Activated CD8-positive, alpha-beta memory T cell treated with anti-CD3 and anti-CD28 coated beads, Interleukin-2, amount 10 ng/mL, durations not matched to agents 7 days and 5 days (primary cell): ENCODE measurements around the gene SNTG2. TPM values are rescaled to one million over a fixed set of nuclear protein-coding genes. Genes with fewer than 3 reads are reported as not detected.
A peak's percentile ranks its signal among the peaks of the same experiment; 100 is the strongest.
"Not testable (repeated sequence)": the region's sequence is repeated elsewhere in the genome, so short reads cannot be mapped to it uniquely, and the experiment has no call there.

Experiments used
- ATAC-seq: fragments of 150-1000 bp; cut with Tn5 transposase; one replicate; pipeline ENCODE4 v1.10.0; 2021; ENCODE audit warnings: moderate library complexity
- CTCF ChIA-PET: fragments of 350-600 bp; sonication (Branson Sonifier 250); formaldehyde crosslinking; loops from one replicate; lab custom pipeline; 2021; ENCODE audit warnings: antibody characterized with exemption; lab: Charles Lee
- DNase-seq: peaks from one replicate; pipeline ENCODE4 v3.0.0-alpha.2; 2020
- H3K27ac Mint-ChIP-seq: one replicate; pipeline ENCODE4 v1.8.0; 2021; ENCODE audit warnings: mild to moderate bottlenecking, mixed read lengths
- H3K27me3 Mint-ChIP-seq: one replicate; pipeline ENCODE4 v1.8.0; 2021; ENCODE audit warnings: mixed read lengths
- H3K36me3 Mint-ChIP-seq: one replicate; pipeline ENCODE4 v1.8.0; 2021; ENCODE audit warnings: mild to moderate bottlenecking, mixed read lengths
- H3K4me1 Mint-ChIP-seq: one replicate; pipeline ENCODE4 v1.8.0; 2021; ENCODE audit warnings: mixed read lengths
- H3K4me3 Mint-ChIP-seq: one replicate; pipeline ENCODE4 v1.8.0; 2021; ENCODE audit warnings: mild to moderate bottlenecking, moderate library complexity, mixed read lengths
- H3K9me3 Mint-ChIP-seq: one replicate; pipeline ENCODE4 v1.8.0; 2022; ENCODE audit warnings: low read depth, mixed read lengths
- total RNA-seq, 2 experiments: library from RNA; stranded (reverse); gene quantifications; one replicate each; pipeline ENCODE4 v1.2.3, GENCODE V29; 2021

SNTG2 gene
- total RNA-seq = 1 to 10 TPM in 1 of 2 experiments, under 1 TPM in 1; 0.37 to 1.6 TPM

DNA sequence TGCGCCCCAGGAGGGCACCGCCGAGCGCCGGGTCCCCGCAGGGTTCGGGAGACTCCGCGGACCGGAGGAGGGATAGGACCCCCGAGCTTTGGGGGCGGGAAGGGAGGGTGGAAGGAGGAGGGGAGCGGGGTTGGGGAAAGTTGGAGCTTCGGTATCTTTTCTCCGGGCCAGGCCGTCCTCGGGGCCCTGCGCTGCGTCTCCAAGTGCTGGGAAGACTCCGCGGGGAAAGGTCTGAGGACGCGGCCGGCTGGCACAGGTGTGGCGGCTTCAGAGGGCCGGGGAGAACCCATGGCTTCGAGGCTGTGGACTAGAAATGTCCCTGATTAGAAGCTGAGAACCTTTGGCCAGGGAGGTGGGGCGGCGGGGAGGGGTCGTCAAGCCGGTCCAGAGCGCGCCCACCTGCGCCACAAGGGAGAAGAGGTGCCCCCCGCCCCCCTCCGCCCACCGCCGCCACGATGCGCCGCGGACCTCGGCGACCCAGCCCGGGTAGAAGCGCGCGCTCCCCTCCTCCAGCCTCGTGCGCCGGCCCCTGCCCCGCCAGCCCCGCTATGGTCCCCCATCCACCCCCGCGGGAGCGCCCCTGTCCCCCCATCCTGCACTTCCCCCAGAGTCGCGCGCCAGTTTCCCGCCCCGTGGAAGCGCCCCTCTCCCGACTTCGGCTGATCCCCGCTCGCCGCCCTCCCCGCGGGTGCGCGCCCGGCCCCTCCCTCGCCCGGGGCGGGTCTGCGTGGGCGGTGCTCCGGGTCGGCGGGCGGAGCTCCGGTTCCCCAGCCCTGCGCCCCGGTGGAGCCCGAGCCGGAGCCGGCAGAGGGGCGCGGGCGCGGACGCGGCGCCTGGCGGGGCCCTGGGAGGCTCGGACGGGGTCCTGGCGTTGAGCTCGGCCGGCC lies at the start of gene SNTG2:
SNTG2 (plus strand) TSS at position 770 of the 887 bp plus-strand sequence. CDS start 148 bp downstream, outside the sequence.
- H3K9me3 Mint-ChIP-seq = no peaks in the 10 kb centered on the region
- peaks cover 45% of the 10 kb centered on the region for H3K27me3 Mint-ChIP-seq
- DNase-seq = peak; percentile 61
- H3K4me3 Mint-ChIP-seq = peak within 1 kb of the TSS; percentile 64
- no peak within 1 kb of the TSS for H3K27ac Mint-ChIP-seq
- CTCF ChIA-PET = interaction anchor here (1.1 to 1.4 kb wide), 2 partner anchors 24 to 190 kb away, joined by 4 to 5 read pairs; no protein-coding TSS in a partner anchor
- H3K36me3 Mint-ChIP-seq = no peaks in the 10 kb centered on the region
- peaks cover 19% of the 10 kb centered on the region for H3K4me1 Mint-ChIP-seq
- peak; percentile 95 for ATAC-seq

DNA sequence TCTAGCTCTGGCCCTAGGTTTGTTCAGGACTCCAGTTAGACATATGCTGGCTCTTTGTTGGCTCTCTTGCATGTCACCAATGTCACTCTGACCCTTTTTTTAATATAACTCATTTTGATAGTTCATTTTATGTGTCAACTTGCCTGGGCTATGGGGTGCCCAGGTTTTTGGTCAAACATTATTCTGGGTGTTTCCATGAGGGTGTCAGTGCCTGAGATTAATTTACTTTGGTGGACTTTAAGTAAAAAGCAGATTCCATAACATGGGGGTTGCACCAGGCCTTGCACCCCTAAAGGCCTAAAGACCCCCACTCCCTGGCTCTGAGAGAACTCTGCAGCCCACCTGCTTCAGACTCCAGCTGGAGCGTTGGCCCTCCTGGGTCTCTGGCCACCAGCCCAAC lies 48.1 kb upstream of the SNTG2 start:
- CTCF ChIA-PET = no interaction called here
- no peaks in the 10 kb centered on the region for H3K9me3 Mint-ChIP-seq
- no peaks in the 10 kb centered on the region for H3K36me3 Mint-ChIP-seq
- ATAC-seq (no peak), DNase-seq (peak; percentile 30)
- H3K4me3 Mint-ChIP-seq = no peak overlapping the region
- no peaks in the 10 kb centered on the region for H3K4me1 Mint-ChIP-seq
- no peaks in the 10 kb centered on the region for H3K27me3 Mint-ChIP-seq
- H3K27ac Mint-ChIP-seq = no peak overlapping the region

DNA sequence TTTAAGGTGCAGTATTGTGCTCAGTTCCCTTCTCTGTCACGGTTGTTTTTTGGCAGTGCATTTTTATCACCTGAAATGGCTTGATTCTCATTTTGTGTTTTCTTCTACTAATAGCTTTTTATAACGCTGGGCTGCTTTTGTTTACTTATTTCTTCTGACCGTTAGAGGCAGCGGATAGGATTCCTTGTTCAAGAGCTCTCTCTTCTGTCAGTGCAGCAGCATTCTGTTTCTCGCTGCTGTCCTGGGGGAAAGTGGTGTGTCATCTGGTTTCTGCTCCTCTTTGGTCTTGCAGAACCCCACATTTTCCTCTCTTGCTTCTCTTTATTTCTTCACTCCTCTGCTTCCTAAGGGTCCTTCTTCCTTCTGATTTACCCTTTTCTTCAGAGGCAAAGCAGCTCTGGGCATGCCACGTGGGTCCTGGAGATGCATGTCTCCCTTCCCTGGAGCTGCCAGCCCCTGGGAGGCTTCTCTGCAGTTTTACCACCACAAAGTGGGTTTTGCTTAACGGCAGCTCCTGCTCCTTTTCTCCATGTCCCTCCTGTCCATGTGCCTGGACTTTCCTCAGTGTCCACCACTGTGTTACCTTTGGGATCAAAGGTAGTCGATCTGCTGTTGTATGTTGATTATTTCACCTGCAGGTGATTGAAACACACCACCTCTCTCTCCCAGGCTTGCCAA lies 47.3 kb upstream of the SNTG2 start:
- H3K27me3 Mint-ChIP-seq = no peaks in the 10 kb centered on the region
- CTCF ChIA-PET = no interaction called here
- H3K4me1 Mint-ChIP-seq = no peaks in the 10 kb centered on the region

DNA sequence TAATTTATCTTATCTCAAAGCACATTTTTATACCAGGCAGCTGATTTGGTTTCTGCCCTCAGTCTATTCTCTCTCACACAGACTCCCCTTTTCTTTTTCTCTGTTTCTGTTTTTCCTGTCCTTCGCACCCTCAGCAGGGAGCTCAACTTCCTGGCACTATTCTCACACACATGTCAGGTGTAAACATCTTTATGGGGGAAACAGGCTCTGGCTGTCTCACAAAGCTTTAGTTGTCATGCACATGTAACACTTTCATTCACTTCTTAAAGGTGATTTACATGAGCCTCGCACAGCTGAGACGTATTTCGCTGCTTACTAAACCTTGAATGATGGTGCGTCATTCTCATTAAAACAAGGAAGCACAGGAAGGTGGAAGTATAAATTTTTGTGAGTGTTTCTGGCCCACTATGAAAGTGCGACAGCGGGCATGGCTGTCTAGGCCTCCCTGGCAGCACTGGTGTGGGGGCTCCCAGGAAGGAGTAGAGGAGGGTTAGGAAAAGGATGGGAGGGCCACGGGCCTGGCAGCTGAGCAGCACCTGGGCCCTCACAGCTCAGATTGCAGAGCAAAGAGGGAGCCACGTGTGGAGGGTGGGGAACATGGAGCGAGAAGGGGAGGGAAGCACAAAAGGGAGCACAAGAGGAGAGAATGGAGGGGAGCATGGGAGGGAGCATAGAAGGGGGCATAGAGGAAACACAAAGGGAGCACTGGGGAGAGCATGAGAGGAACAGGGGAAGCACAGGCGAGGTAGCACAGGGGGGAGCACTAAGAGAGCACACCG lies 46.2 kb upstream of the SNTG2 start:
- H3K4me1 Mint-ChIP-seq = peaks cover 5% of the 10 kb centered on the region
- ATAC-seq (no peak), DNase-seq (peak; percentile 22)
- no peak overlapping the region for H3K4me3 Mint-ChIP-seq
- H3K36me3 Mint-ChIP-seq = no peaks in the 10 kb centered on the region
- no peak overlapping the region for H3K27ac Mint-ChIP-seq
- H3K27me3 Mint-ChIP-seq = no peaks in the 10 kb centered on the region
- peaks cover 4% of the 10 kb centered on the region for H3K9me3 Mint-ChIP-seq
- CTCF ChIA-PET = no interaction called here

More for the DNA sequence above, 47.3 kb upstream of the SNTG2 start:
- Mint-ChIP-seq H3K36me3 (no peaks in the 10 kb centered on the region), H3K27ac (no peak overlapping the region), H3K9me3 (no peaks in the 10 kb centered on the region), H3K4me3 (no peak overlapping the region)
- ATAC-seq (no peak), DNase-seq (peak; percentile 22)

DNA sequence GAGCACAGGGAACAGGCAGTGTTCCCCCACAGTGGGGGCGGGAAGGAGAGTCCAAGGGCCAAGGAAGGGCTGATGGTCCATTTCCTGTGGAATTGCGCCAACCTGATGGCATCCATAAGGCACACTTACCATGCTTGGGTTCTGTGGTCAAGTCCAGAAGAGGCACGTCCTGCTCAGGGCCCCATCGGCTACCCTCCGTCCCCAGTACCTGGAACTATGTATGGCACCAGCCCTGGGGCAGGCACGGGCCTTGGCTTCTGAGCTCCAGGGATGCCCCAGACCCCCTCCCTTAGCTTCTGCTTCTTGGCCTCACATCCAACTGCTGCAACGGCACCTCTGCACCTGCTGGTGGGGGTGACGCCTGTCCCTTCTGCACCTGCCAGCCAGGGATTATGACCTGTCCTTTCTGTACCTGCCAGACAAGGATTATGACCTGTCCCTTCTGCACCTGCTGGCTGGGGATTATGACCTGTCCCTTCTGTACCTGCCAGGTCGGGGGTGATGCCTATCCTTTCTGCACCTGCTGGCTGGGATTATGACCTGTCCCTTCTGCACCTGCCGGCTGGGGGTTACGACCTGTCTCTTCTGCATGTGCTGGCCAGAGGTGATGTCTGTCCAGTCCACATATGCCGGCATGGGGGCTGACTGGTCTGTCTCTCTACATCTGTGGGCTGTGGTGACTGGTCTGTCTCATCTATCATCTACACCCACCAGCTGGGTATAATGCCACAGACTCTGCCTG lies 45.4 kb upstream of the SNTG2 start:
- Mint-ChIP-seq H3K4me1 (peaks cover 6% of the 10 kb centered on the region), H3K9me3 (peaks cover 6% of the 10 kb centered on the region), H3K4me3 (no peak overlapping the region), H3K36me3 (no peaks in the 10 kb centered on the region), H3K27me3 (no peaks in the 10 kb centered on the region), H3K27ac (no peak overlapping the region)
- no peak for ATAC-seq
- DNase-seq = peak; percentile 22
- CTCF ChIA-PET = no interaction called here

DNA sequence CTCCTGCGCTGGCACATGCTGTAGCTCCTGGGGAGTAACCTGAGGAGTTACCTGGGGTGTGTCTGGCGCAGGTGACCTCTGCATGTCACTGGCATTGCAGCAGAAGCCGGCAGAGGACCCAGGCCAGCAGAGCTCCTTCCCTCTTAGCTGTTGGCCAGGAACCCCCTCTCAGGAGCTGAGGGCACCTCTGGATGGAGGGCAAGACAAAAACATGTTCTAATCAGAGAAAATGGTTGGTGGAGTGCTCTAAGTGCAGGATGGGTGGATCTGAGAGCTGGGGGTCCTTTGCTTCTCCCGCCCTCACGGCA lies 44.9 kb upstream of the SNTG2 start:
- no peaks in the 10 kb centered on the region for H3K27me3 Mint-ChIP-seq
- H3K4me1 Mint-ChIP-seq = peaks cover 7% of the 10 kb centered on the region
- H3K9me3 Mint-ChIP-seq = peaks cover 11% of the 10 kb centered on the region
- no peaks in the 10 kb centered on the region for H3K36me3 Mint-ChIP-seq
- DNase-seq (no peak), ATAC-seq (no peak)
- H3K4me3 Mint-ChIP-seq = no peak overlapping the region
- CTCF ChIA-PET = no interaction called here
- H3K27ac Mint-ChIP-seq = no peak overlapping the region

DNA sequence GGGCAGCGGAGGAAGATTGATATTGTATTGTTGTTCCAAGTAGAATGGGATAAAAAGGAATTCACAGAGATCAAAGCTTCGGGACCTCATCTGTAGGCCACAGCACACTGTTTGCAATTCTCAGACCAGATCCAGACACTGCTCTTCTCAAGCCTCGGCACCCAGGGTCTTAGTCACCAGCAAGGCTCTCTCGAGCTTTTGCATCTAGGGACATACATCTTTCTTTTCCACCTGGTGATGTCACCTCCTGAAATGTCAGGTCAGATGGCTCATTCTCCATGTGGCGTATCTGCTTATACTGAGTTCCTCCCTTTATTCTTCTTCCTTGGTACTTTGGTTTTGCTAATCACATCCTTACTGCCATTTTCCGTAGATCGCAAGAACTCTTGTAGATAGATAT lies 42.9 kb upstream of the SNTG2 start:
- CTCF ChIA-PET = no interaction called here
- Mint-ChIP-seq H3K4me1 (peaks cover 7% of the 10 kb centered on the region), H3K27ac (no peak overlapping the region), H3K36me3 (no peaks in the 10 kb centered on the region), H3K4me3 (no peak overlapping the region), H3K27me3 (no peaks in the 10 kb centered on the region), H3K9me3 (peaks cover 11% of the 10 kb centered on the region)
- ATAC-seq = no peak
- DNase-seq = no peak

DNA sequence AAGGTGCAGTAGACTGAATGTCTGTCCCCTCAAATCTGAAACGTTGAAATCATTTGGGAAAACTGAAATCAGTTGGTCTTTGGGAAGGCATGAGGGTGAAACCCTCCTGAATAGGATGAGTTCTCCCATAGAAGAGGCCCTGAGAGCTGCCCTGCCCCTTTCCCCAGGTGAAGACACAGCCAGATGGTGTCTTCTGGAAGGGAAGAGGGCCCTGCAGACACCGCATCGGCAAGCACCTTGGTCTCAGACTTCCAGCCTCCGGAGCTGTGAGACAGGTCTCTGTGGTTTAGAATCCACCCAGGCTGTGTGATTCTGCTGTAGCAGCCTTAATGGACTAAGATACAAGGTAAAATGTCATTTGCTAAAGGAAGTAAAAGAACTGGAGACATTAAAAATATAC lies 42.1 kb upstream of the SNTG2 start:
- DNase-seq (peak; percentile 9), ATAC-seq (no peak)
- peaks cover 7% of the 10 kb centered on the region for H3K4me1 Mint-ChIP-seq
- CTCF ChIA-PET = no interaction called here
- no peak overlapping the region for H3K4me3 Mint-ChIP-seq
- no peak overlapping the region for H3K27ac Mint-ChIP-seq
- peaks cover 11% of the 10 kb centered on the region for H3K9me3 Mint-ChIP-seq
- H3K36me3 Mint-ChIP-seq = no peaks in the 10 kb centered on the region
- H3K27me3 Mint-ChIP-seq = no peaks in the 10 kb centered on the region

DNA sequence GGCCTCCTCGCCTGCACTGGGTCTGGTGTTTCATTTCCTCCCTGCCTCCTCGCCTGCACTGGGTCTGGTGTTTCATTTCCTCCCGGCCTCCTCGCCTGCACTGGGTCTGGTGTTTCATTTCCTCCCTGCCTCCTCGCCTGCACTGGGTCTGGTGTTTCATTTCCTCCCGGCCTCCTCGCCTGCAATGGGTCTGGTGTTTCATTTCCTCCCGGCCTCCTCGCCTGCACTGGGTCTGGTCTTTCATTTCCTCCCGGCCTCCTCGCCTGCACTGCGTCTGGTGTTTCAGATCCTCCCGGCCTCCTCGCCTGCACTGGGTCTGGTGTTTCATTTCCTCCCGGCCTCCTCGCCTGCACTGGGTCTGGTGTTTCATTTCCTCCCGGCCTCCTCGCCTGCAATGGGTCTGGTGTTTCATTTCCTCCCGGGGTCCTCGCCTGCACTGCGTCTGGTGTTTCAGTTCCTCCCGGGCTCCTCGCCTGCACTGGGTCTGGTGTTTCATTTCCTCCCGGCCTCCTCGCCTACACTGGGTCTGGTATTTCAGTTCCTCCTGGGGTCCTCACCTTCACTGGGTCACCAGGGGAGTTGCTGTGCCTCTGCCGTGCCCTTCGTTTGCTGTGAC lies 40.8 kb upstream of the SNTG2 start:
- DNase-seq, H3K27me3 Mint-ChIP-seq, H3K4me3 Mint-ChIP-seq, H3K4me1 Mint-ChIP-seq, CTCF ChIA-PET, H3K36me3 Mint-ChIP-seq, ATAC-seq: not testable (repeated sequence)
- Mint-ChIP-seq H3K9me3 (peaks cover 11% of the 10 kb centered on the region), H3K27ac (peak overlapping the region; percentile 61)

DNA sequence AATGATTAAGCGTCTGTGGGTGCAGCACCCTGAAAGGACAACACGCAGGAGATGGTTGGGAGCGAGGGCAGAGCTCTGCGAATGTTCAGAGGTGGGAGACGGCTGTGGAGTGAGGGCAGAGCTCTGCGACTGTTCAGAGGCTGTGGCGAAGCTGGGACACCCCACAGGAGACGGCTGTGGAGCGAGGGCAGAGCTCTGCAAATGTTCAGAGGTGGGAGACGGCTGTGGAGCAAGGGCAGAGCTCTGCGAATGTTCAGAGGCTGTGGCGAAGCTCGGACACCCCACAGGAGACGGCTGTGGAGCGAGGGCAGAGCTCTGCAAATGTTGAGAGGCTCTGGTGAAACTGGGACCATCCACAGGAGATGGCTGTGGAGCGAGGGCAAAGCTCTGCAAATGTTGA lies 40.0 kb upstream of the SNTG2 start:
- no peak for ATAC-seq
- CTCF ChIA-PET = no interaction called here
- Mint-ChIP-seq H3K4me1 (peaks cover 7% of the 10 kb centered on the region), H3K4me3 (no peak overlapping the region), H3K9me3 (peaks cover 11% of the 10 kb centered on the region), H3K36me3 (no peaks in the 10 kb centered on the region), H3K27ac (no peak overlapping the region), H3K27me3 (no peaks in the 10 kb centered on the region)
- no peak for DNase-seq

DNA sequence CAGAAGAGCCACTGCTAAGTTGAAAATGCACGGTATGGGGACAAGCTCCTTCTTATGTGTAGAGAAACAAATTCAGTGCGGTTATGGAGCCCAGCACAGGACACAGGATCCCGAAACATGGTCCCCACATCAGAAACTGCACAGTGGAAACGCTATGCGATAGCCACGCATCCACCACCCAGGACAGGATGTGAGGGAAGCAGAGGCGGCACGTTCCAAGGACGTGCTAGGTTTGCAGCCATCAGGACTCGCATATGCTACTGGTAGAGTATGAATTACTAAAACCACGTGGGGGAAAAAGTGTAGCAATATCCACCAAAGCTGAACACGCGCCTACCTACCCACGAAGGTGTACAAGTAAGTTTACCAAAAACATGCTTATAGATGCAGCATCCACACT lies 34.7 kb upstream of the SNTG2 start:
- Mint-ChIP-seq H3K9me3 (no peaks in the 10 kb centered on the region), H3K27ac (no peak overlapping the region), H3K4me1 (no peaks in the 10 kb centered on the region), H3K4me3 (no peak overlapping the region), H3K36me3 (no peaks in the 10 kb centered on the region), H3K27me3 (peaks cover 4% of the 10 kb centered on the region)
- CTCF ChIA-PET = no interaction called here
- no peak for ATAC-seq
- no peak for DNase-seq

DNA sequence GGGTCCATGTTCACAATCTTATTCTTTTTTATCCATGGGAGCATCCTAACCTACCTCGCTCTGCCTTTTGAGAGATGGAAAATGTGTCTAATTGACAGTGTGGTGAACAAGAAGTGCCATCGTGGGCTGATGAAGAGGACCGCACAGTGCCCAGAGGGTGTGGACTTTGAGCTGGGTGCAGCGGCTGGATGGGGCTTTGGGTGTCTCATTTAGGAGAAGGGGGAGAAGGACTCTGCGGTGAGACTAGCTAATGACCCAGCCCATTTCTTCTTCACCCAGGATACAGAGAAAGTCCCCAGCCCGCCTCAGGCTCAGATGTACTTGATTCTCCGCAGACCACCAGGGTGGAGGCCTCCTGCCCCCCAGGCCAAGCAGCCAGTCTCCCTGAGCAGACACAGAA lies 33.7 kb upstream of the SNTG2 start:
- Mint-ChIP-seq H3K4me3 (no peak overlapping the region), H3K36me3 (no peaks in the 10 kb centered on the region), H3K27me3 (peaks cover 4% of the 10 kb centered on the region), H3K9me3 (no peaks in the 10 kb centered on the region), H3K4me1 (no peaks in the 10 kb centered on the region), H3K27ac (no peak overlapping the region)
- CTCF ChIA-PET = no interaction called here
- DNase-seq (no peak), ATAC-seq (no peak)

DNA sequence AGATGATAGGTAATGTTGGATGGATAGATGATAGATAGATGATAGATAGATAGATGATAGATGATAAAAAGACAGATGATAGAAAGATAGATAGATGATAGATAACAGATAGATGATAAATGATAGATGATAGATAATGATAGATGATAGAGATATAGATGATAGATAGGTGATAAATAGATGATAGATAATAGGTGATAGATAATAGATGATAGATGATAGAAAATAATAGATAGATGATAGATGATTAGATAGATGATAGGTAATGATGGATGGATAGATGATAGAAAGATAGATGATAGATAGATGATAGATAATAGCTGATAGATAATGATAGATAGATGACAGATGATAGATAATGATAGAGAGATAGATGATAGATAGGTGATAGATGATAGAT lies 31.0 kb upstream of the SNTG2 start:
- H3K27me3 Mint-ChIP-seq = peaks cover 10% of the 10 kb centered on the region
- no peak overlapping the region for H3K4me3 Mint-ChIP-seq
- ATAC-seq (no peak), DNase-seq (no peak)
- no peaks in the 10 kb centered on the region for H3K4me1 Mint-ChIP-seq
- H3K9me3 Mint-ChIP-seq = no peaks in the 10 kb centered on the region
- CTCF ChIA-PET = no interaction called here
- H3K36me3 Mint-ChIP-seq = no peaks in the 10 kb centered on the region
- H3K27ac Mint-ChIP-seq = no peak overlapping the region
